ENCODE data around the gene SEPSECS. TPM values are rescaled to one million over a fixed set of nuclear protein-coding genes. Genes with fewer than 3 reads are reported as not detected.

SEPSECS gene
- total and polyA plus RNA-seq, 2 of the 8 experiments (the other 6 are each of a cell fraction or from before 2014, with no cell fraction given): 1.9 to 4.1 TPM

DNA sequence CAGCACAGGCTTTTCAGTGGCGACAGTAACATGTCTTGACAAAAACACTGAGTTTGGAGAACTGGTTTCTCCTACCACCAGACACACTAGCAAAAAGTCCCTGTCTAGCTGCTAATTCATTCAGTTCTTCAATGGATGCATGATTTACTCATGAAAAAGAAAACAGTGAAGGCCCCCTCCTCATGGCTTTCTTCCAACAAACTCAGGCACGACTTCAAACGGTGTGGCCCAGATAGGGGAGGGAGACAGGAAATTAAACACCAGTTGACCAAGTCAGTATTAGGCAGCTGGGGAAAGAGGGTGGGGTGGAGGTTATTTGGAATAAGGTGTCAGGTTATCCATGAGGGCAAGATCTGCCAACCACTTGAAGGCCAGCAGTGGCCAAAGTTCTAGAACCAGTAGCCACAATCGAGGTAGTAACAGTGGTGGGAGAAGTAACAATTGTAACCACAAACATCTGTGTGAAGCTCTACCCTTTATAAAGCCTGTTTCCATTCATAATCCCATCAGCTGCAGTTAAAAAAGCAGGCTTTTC lies 60.2 kb downstream of the SEPSECS start (continued):
- TF ChIP-seq CHD7 (IDR thresholded peaks at IDR 0.05; ENCODE audit: insufficient replicate concordance, low read length) (no peak), SIN3A (conservative IDR thresholded peaks at IDR 0.05 in 1 of 2, IDR thresholded peaks at IDR 0.05 in 1 of 2; ENCODE audit: low read depth in 1 of 2, low read length in 2 of 2) (no peak), SIX5 (IDR thresholded peaks at IDR 0.05; ENCODE audit: low read depth, low read length) (no peak), SAP30 (IDR thresholded peaks at IDR 0.05; ENCODE audit: insufficient read depth, insufficient replicate concordance, low read length) (no peak), SP1 (IDR thresholded peaks at IDR 0.05; ENCODE audit: low read depth, low read length) (no peak), CREB1 (IDR thresholded peaks at IDR 0.05) (no peak), SP4 (IDR thresholded peaks at IDR 0.05; ENCODE audit: low read length) (no peak)

Measured in H1 (cell line).